GM23338 (cell line): ENCODE results near the gene SERBP1.

Experiments used
- CREB1 ChIP-seq: fragments of 250-450 bp; sonication (Bioruptor Pico); IDR thresholded peaks from 2 replicates; pipeline ENCODE4 v1.5.0; 2020; ENCODE audit warnings: low read depth, mild to moderate bottlenecking, moderate library complexity
- EZH2 ChIP-seq: fragments of 200-600 bp; sonication (generic); IDR thresholded peaks from one replicate; pipeline ENCODE4 v1.8.0; 2017; ENCODE audit warnings: antibody characterized with exemption, mild to moderate bottlenecking, low read depth; ENCODE audit not compliant: unreplicated experiment
- TF ChIP-seq, protein P1 (sequence below), 2 experiments: fragments of 200-600 bp in 1 of 2; sonication (generic) in 1 of 2; conservative IDR thresholded peaks; 2 replicates each; pipeline versions ENCODE4 v1.5.1 to v1.6.1; 2016 to 2017; ENCODE audit warnings: antibody characterized with exemption in 2 of 2, low read depth in 2 of 2, mild to moderate bottlenecking in 2 of 2, moderate library complexity in 1 of 2
- TF ChIP-seq, protein P2 (sequence below): IDR thresholded peaks from one replicate; pipeline ENCODE4 v1.6.1; 2018; ENCODE audit warnings: antibody characterized with exemption; ENCODE audit not compliant: unreplicated experiment

DNA sequence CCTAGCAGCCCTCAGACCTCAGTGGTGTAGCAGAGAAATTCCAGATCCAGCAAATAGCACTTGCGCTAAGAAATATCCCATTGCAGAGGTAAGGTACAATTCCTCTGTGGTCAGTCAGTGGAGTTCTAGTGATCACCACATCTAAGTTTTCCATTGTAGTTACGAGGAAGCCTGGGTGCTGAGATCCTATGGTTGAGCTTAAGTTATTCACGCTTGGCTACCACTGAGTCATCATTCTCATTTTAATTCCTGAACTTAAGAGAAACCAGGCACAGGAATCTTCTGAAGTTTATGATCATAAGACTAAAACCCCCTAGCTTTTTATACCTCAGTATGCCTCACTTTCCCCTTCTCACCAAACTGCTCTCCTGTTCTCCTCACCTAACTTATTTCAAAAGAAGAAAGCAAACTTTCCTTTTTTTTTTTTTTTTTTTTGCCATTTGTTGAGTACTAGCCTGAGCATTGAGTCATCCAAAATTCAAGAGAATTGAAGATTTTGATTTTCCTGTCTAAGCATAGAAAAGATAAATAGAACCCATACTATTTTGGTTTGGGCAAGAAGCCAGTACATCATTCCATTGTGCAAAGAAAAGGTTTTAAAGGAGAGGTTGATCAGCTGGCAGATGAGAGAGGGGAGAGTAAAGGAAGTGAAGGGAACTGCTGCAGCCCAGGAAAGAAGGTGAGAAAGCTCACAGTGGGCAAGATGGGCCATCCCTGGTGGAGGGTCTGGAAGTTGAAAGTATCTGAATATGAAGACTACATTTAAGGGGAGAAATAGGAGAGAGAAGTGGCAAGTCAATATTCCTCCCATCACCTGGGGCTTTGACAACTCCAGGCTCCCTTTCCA lies 39.9 kb downstream of the SERBP1 start:
- TF ChIP-seq EZH2 (no peak), CREB1 (no peak)
- TF ChIP-seq, protein P1, sequence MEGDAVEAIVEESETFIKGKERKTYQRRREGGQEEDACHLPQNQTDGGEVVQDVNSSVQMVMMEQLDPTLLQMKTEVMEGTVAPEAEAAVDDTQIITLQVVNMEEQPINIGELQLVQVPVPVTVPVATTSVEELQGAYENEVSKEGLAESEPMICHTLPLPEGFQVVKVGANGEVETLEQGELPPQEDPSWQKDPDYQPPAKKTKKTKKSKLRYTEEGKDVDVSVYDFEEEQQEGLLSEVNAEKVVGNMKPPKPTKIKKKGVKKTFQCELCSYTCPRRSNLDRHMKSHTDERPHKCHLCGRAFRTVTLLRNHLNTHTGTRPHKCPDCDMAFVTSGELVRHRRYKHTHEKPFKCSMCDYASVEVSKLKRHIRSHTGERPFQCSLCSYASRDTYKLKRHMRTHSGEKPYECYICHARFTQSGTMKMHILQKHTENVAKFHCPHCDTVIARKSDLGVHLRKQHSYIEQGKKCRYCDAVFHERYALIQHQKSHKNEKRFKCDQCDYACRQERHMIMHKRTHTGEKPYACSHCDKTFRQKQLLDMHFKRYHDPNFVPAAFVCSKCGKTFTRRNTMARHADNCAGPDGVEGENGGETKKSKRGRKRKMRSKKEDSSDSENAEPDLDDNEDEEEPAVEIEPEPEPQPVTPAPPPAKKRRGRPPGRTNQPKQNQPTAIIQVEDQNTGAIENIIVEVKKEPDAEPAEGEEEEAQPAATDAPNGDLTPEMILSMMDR (conservative IDR thresholded peaks at IDR 0.05; ENCODE audit: low read depth in 2 of 2): no peak
- TF ChIP-seq, protein P2, sequence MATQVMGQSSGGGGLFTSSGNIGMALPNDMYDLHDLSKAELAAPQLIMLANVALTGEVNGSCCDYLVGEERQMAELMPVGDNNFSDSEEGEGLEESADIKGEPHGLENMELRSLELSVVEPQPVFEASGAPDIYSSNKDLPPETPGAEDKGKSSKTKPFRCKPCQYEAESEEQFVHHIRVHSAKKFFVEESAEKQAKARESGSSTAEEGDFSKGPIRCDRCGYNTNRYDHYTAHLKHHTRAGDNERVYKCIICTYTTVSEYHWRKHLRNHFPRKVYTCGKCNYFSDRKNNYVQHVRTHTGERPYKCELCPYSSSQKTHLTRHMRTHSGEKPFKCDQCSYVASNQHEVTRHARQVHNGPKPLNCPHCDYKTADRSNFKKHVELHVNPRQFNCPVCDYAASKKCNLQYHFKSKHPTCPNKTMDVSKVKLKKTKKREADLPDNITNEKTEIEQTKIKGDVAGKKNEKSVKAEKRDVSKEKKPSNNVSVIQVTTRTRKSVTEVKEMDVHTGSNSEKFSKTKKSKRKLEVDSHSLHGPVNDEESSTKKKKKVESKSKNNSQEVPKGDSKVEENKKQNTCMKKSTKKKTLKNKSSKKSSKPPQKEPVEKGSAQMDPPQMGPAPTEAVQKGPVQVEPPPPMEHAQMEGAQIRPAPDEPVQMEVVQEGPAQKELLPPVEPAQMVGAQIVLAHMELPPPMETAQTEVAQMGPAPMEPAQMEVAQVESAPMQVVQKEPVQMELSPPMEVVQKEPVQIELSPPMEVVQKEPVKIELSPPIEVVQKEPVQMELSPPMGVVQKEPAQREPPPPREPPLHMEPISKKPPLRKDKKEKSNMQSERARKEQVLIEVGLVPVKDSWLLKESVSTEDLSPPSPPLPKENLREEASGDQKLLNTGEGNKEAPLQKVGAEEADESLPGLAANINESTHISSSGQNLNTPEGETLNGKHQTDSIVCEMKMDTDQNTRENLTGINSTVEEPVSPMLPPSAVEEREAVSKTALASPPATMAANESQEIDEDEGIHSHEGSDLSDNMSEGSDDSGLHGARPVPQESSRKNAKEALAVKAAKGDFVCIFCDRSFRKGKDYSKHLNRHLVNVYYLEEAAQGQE: no peak
